ENCODE data around the gene GOT2.
"Not testable (repeated sequence)": the region's sequence is repeated elsewhere in the genome, so short reads cannot be mapped to it uniquely, and the experiment has no call there.

The GOT2 gene

DNA sequence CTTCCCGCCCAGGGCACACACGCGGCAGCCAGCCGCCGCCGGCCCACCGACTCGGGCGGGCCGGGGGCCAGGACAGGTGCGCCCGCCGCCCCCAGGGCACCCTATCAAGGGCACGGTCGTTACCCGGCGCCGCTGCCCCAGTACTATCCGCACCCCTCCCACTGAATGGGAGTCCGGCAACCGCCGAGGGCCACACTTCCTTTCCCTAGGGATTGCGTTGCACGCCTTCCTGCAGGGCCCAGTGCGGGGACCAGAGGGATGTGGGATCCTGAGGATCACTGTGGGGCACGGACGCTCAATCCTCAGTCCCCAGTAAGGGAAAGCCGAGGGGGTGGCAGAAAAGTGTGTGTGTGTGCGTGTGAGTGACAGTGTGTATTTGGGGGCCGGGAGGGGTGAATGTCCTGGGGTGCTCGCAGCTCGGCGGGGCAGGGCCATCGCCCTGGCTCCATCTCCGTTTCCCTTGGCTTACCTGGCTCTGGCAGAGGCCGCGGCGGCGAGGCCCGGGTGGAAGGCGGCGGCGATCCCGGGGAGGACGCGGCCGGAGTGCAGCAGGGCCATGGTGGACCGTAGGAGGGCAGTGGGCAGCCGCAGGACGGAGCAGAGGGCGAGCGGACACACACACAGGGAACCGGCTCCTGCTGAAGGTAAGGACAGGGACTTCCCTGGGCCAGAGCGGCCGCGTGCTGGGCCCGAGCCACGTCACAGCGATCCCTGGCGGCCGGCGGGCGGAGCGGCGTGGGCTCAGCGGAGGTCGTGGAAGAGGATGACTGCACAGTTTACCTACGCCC, at the start of gene GOT2:
TSS of gene GOT2 (minus strand) at position 646 of the 788 bp plus-strand sequence. CDS start at position 558, 88 bp downstream.
- Histone ChIP-seq H3K27me3 (ENCODE audit: control insufficient read depth, insufficient read depth, low read length) (no peaks in the 10 kb centered on the region), H3K4me3 (ENCODE audit: low read length) (peak within 1 kb of the TSS; percentile 98), H3K36me3 (ENCODE audit: control insufficient read depth, low read depth, low read length) (peaks cover 5% of the 10 kb centered on the region), H3K9ac (ENCODE audit: low read length) (peak within 1 kb of the TSS; percentile 91), H3K4me1 (ENCODE audit: control insufficient read depth, low read depth, low read length) (peaks cover 13% of the 10 kb centered on the region), H3K9me3 (ENCODE audit: control insufficient read depth, low read depth, low read length) (no peaks in the 10 kb centered on the region), H3K27ac (ENCODE audit: low read length) (peak within 1 kb of the TSS; percentile 78)

GRCh38 chr16:58779291-58779690, 45.2 kb upstream of the GOT2 start:
- H3K9me3 ChIP-seq (ENCODE audit: control insufficient read depth, low read depth, low read length); H3K4me3 ChIP-seq (ENCODE audit: low read length); H3K9ac ChIP-seq (ENCODE audit: low read length); H3K27me3 ChIP-seq (ENCODE audit: control insufficient read depth, insufficient read depth, low read length); H3K36me3 ChIP-seq (ENCODE audit: control insufficient read depth, low read depth, low read length); H3K4me1 ChIP-seq (ENCODE audit: control insufficient read depth, low read depth, low read length); H3K27ac ChIP-seq (ENCODE audit: low read length): not testable (repeated sequence)

DNA sequence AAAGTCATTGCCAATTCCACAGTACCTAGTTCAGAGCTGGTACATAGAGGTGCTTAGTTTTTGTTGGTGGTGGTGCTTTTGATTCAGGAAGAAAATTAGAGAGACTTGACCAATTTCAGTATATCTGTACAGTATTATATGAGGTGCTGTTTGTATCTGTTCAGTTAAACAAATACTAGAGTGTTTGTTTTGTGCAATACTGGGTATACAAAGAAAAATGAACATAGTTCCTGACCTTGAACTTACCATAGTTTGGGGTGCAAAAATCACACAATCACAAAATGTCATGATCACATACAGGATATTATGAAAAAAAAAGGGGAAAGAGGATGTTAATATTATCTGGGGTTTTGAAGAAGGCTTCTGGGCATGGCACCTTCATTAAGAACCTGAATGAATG, 39.8 kb upstream of the GOT2 start:
- no peak overlapping the region for H3K4me3 ChIP-seq (ENCODE audit: low read length)
- H3K27ac ChIP-seq (ENCODE audit: low read length) = no peak overlapping the region
- H3K27me3 ChIP-seq (ENCODE audit: control insufficient read depth, insufficient read depth, low read length) = no peaks in the 10 kb centered on the region
- no peaks in the 10 kb centered on the region for H3K36me3 ChIP-seq (ENCODE audit: control insufficient read depth, low read depth, low read length)
- H3K9me3 ChIP-seq (ENCODE audit: control insufficient read depth, low read depth, low read length) = no peaks in the 10 kb centered on the region
- no peak overlapping the region for H3K9ac ChIP-seq (ENCODE audit: low read length)
- no peaks in the 10 kb centered on the region for H3K4me1 ChIP-seq (ENCODE audit: control insufficient read depth, low read depth, low read length)

- Histone ChIP-seq H3K27ac (ENCODE audit: low read length) (no peak overlapping the region), H3K9me3 (ENCODE audit: control insufficient read depth, low read depth, low read length) (no peaks in the 10 kb centered on the region), H3K27me3 (ENCODE audit: control insufficient read depth, insufficient read depth, low read length) (no peaks in the 10 kb centered on the region), H3K4me1 (ENCODE audit: control insufficient read depth, low read depth, low read length) (no peaks in the 10 kb centered on the region), H3K4me3 (ENCODE audit: low read length) (no peak overlapping the region), H3K9ac (ENCODE audit: low read length) (no peak overlapping the region), H3K36me3 (ENCODE audit: control insufficient read depth, low read depth, low read length) (no peaks in the 10 kb centered on the region)
Observed at GRCh38 chr16:58768145-58768544, 34.0 kb upstream of the GOT2 start.

GRCh38 chr16:58767581-58767980, 33.5 kb upstream of the GOT2 start:
- Histone ChIP-seq H3K4me3 (ENCODE audit: low read length) (no peak overlapping the region), H3K27ac (ENCODE audit: low read length) (no peak overlapping the region), H3K9ac (ENCODE audit: low read length) (no peak overlapping the region), H3K9me3 (ENCODE audit: control insufficient read depth, low read depth, low read length) (no peaks in the 10 kb centered on the region), H3K4me1 (ENCODE audit: control insufficient read depth, low read depth, low read length) (no peaks in the 10 kb centered on the region), H3K27me3 (ENCODE audit: control insufficient read depth, insufficient read depth, low read length) (no peaks in the 10 kb centered on the region), H3K36me3 (ENCODE audit: control insufficient read depth, low read depth, low read length) (no peaks in the 10 kb centered on the region)

- Histone ChIP-seq H3K4me1 (ENCODE audit: control insufficient read depth, low read depth, low read length) (peaks cover 8% of the 10 kb centered on the region), H3K9me3 (ENCODE audit: control insufficient read depth, low read depth, low read length) (no peaks in the 10 kb centered on the region), H3K9ac (ENCODE audit: low read length) (no peak overlapping the region), H3K27me3 (ENCODE audit: control insufficient read depth, insufficient read depth, low read length) (no peaks in the 10 kb centered on the region), H3K27ac (ENCODE audit: low read length) (no peak overlapping the region), H3K36me3 (ENCODE audit: control insufficient read depth, low read depth, low read length) (no peaks in the 10 kb centered on the region), H3K4me3 (ENCODE audit: low read length) (no peak overlapping the region)
Observed at GRCh38 chr16:58756650-58757332, 22.7 kb upstream of the GOT2 start.

- no peaks in the 10 kb centered on the region for H3K9me3 ChIP-seq (ENCODE audit: control insufficient read depth, low read depth, low read length)
- H3K27ac ChIP-seq (ENCODE audit: low read length) = no peak overlapping the region
- no peaks in the 10 kb centered on the region for H3K27me3 ChIP-seq (ENCODE audit: control insufficient read depth, insufficient read depth, low read length)
- H3K36me3 ChIP-seq (ENCODE audit: control insufficient read depth, low read depth, low read length) = no peaks in the 10 kb centered on the region
- H3K9ac ChIP-seq (ENCODE audit: low read length) = no peak overlapping the region
- no peak overlapping the region for H3K4me3 ChIP-seq (ENCODE audit: low read length)
- peaks cover 8% of the 10 kb centered on the region for H3K4me1 ChIP-seq (ENCODE audit: control insufficient read depth, low read depth, low read length)
Observed at GRCh38 chr16:58755989-58756649, 22.0 kb upstream of the GOT2 start.

DNA sequence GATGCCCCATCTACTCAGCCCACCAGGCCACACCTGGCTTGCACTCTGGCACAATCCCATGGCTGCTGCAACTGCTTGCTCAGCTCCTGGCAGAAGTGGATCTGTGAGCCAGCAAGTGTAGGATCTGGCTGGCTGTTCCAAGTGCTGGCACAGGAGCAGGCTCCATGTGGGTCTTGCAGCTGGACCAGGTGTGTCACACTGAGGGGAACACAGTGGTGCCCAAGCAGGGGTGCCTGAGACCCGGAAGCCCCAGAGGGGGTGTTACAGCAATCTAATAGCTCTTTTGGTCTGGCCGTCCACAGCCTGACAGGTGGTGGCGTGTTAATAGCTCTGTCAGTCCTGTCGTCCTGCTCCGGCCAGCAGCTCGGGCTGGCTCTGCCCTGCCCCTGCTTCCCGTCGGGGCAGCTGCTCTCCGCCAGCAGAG, 19.6 kb upstream of the GOT2 start:
- no peak overlapping the region for H3K27ac ChIP-seq (ENCODE audit: low read length)
- no peaks in the 10 kb centered on the region for H3K36me3 ChIP-seq (ENCODE audit: control insufficient read depth, low read depth, low read length)
- H3K9ac ChIP-seq (ENCODE audit: low read length) = no peak overlapping the region
- peaks cover 8% of the 10 kb centered on the region for H3K4me1 ChIP-seq (ENCODE audit: control insufficient read depth, low read depth, low read length)
- H3K4me3 ChIP-seq (ENCODE audit: low read length) = no peak overlapping the region
- H3K9me3 ChIP-seq (ENCODE audit: control insufficient read depth, low read depth, low read length) = no peaks in the 10 kb centered on the region
- no peaks in the 10 kb centered on the region for H3K27me3 ChIP-seq (ENCODE audit: control insufficient read depth, insufficient read depth, low read length)

- Histone ChIP-seq H3K27me3 (ENCODE audit: control insufficient read depth, insufficient read depth, low read length) (no peaks in the 10 kb centered on the region), H3K9ac (ENCODE audit: low read length) (no peak overlapping the region), H3K9me3 (ENCODE audit: control insufficient read depth, low read depth, low read length) (no peaks in the 10 kb centered on the region), H3K4me1 (ENCODE audit: control insufficient read depth, low read depth, low read length) (no peaks in the 10 kb centered on the region), H3K27ac (ENCODE audit: low read length) (no peak overlapping the region), H3K36me3 (ENCODE audit: control insufficient read depth, low read depth, low read length) (no peaks in the 10 kb centered on the region), H3K4me3 (ENCODE audit: low read length) (no peak overlapping the region)
Observed at GRCh38 chr16:58744497-58744896, 10.4 kb upstream of the GOT2 start.

GRCh38 chr16:58741976-58742375, 7.9 kb upstream of the GOT2 start:
- H3K4me3 ChIP-seq (ENCODE audit: low read length) = no peak overlapping the region
- no peaks in the 10 kb centered on the region for H3K36me3 ChIP-seq (ENCODE audit: control insufficient read depth, low read depth, low read length)
- no peaks in the 10 kb centered on the region for H3K27me3 ChIP-seq (ENCODE audit: control insufficient read depth, insufficient read depth, low read length)
- H3K27ac ChIP-seq (ENCODE audit: low read length) = no peak overlapping the region
- H3K9me3 ChIP-seq (ENCODE audit: control insufficient read depth, low read depth, low read length) = no peaks in the 10 kb centered on the region
- H3K9ac ChIP-seq (ENCODE audit: low read length) = no peak overlapping the region
- H3K4me1 ChIP-seq (ENCODE audit: control insufficient read depth, low read depth, low read length) = no peaks in the 10 kb centered on the region

DNA sequence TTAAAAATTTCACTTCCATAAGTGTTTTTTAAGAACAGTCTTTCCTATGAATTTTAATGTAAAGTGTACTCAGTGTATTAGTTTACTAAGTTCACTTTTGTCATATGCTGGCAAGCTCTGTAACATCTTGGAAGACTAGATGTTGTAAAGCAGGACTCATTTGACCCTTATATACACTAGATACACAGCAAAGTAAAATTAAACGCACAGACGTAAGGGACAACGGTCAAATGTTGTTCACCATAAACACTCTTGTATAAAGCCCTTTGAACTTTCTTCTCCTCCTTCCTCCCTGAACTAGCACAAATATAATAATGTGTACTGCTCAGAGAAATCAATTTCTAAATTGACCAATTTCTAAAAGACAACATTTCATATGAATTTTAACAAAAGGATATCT, 7.0 kb upstream of the GOT2 start:
- Histone ChIP-seq H3K4me3 (ENCODE audit: low read length) (no peak overlapping the region), H3K4me1 (ENCODE audit: control insufficient read depth, low read depth, low read length) (no peaks in the 10 kb centered on the region), H3K27ac (ENCODE audit: low read length) (no peak overlapping the region), H3K9ac (ENCODE audit: low read length) (no peak overlapping the region), H3K27me3 (ENCODE audit: control insufficient read depth, insufficient read depth, low read length) (no peaks in the 10 kb centered on the region), H3K9me3 (ENCODE audit: control insufficient read depth, low read depth, low read length) (no peaks in the 10 kb centered on the region), H3K36me3 (ENCODE audit: control insufficient read depth, low read depth, low read length) (no peaks in the 10 kb centered on the region)

Measured in iPS-18a (cell line).